GM12801 (cell line): ENCODE results near the gene SPANXN4.

Experiments
- CTCF ChIP-seq: IDR thresholded peaks from one replicate; pipeline ENCODE4 v1.5.1; 2011; ENCODE audit warnings: control low read depth; ENCODE audit not compliant: insufficient read length; ENCODE audit errors: extremely low read depth

SPANXN4 gene

GRCh38 chrX:143025628-143026027 is at the start of gene SPANXN4:
Gene SPANXN4, plus strand, starts transcription at chrX:143025928. Its CDS starts 87 bp downstream, at chrX:143026015.
- no peak for TF ChIP-seq CTCF

GRCh38 chrX:142977128-142977914 is 48.4 kb upstream of the SPANXN4 start:
- TF ChIP-seq CTCF: no peak

GRCh38 chrX:142978130-142978684 is 47.5 kb upstream of the SPANXN4 start:
- no peak for TF ChIP-seq CTCF

GRCh38 chrX:142982679-142983078 is 43.0 kb upstream of the SPANXN4 start:
- no peak for TF ChIP-seq CTCF

- no peak for TF ChIP-seq CTCF
Observed at GRCh38 chrX:142994988-142995387, 30.7 kb upstream of the SPANXN4 start.

GRCh38 chrX:142998447-142999198 is 27.1 kb upstream of the SPANXN4 start:
- TF ChIP-seq CTCF: no peak

GRCh38 chrX:142999199-142999701 is 26.5 kb upstream of the SPANXN4 start:
- TF ChIP-seq CTCF: no peak
